ENCODE results near the gene PLPP7.
"Not testable (repeated sequence)": the region's sequence is repeated elsewhere in the genome, so short reads cannot be mapped to it uniquely, and the experiment has no call there.

Gene PLPP7

GRCh38 chr9:131289301-131290035 is at the start of gene PLPP7:
PLPP7 (plus strand) TSS chr9:131289723; CDS start chr9:131289998, 275 bp downstream.
- DNase-seq = peak; percentile 19

- peak; percentile 71 for DNase-seq
Observed at GRCh38 chr9:131240047-131240921, 49.2 kb upstream of the PLPP7 start.

- DNase-seq = not testable (repeated sequence)
Observed at GRCh38 chr9:131244331-131244730, 45.2 kb upstream of the PLPP7 start.

GRCh38 chr9:131246618-131247017 is 42.9 kb upstream of the PLPP7 start:
- no peak for DNase-seq

GRCh38 chr9:131252120-131252519 is 37.4 kb upstream of the PLPP7 start:
- DNase-seq = no peak

- no peak for DNase-seq
Observed at GRCh38 chr9:131253891-131254491, 35.5 kb upstream of the PLPP7 start.

GRCh38 chr9:131254626-131255025 is 34.9 kb upstream of the PLPP7 start:
- DNase-seq = no peak

GRCh38 chr9:131255676-131256197 is 33.8 kb upstream of the PLPP7 start:
- DNase-seq = no peak

GRCh38 chr9:131257266-131258025 is 32.1 kb upstream of the PLPP7 start:
- DNase-seq = no peak

- no peak for DNase-seq
Observed at GRCh38 chr9:131258186-131258585, 31.3 kb upstream of the PLPP7 start.

GRCh38 chr9:131258698-131259431 is 30.7 kb upstream of the PLPP7 start:
- DNase-seq = no peak

GRCh38 chr9:131259432-131259898 is 30.1 kb upstream of the PLPP7 start:
- DNase-seq = no peak

- DNase-seq = no peak
Observed at GRCh38 chr9:131259916-131260597, 29.5 kb upstream of the PLPP7 start.

GRCh38 chr9:131260751-131261452 is 28.6 kb upstream of the PLPP7 start:
- DNase-seq = no peak

GRCh38 chr9:131262327-131263032 is 27.0 kb upstream of the PLPP7 start:
- no peak for DNase-seq

GRCh38 chr9:131263033-131263343 is 26.5 kb upstream of the PLPP7 start:
- DNase-seq = not testable (repeated sequence)

GRCh38 chr9:131263701-131264100 is 25.8 kb upstream of the PLPP7 start:
- DNase-seq = no peak

- DNase-seq = no peak
Observed at GRCh38 chr9:131264231-131264630, 25.3 kb upstream of the PLPP7 start.

- no peak for DNase-seq
Observed at GRCh38 chr9:131266266-131267229, 23.0 kb upstream of the PLPP7 start.
